ENCODE data around the gene MORN1. TPM values are rescaled to one million over a fixed set of nuclear protein-coding genes. Genes with fewer than 3 reads are reported as not detected.
A peak's percentile ranks its signal among the peaks of the same experiment; 100 is the strongest.

MORN1 gene
- polyA plus RNA-seq, 1 experiment = 3.7 TPM

DNA sequence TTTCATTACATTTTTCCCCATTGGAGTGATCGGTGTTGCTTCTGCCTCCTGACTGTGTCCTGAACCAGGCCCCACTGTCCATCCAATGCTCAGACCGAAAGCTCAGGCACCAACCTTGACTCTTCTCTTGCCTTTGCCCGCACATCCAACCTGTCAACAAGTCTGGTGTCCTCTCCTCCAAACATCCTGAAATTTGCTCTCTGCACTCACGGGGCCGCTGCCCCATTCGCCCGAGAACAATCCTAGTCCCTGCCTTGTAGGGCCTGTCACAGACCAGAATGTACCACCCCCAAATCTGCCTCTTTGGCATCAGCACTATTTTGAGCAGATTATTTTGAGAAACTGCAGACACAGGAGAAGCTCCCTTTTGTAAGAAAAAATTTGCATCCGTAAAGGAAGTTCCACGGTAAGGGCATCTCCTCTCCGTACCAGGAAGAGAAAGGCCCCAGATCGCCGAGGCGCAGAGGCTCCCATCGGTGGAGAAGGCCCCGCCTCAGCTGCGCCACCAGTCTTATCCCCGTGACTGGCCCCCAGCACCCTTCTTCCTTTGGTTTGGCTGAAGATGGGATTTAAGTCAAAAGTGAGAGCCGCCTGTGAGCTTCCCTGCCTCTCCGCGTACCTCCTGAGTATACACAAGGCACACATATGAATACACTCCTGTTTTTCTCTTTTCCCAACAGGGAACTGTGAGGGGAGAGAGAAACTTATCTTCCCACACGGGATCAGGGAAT, 7.1 kb downstream of the MORN1 start:
- ChIA-PET POLR2A (no interaction called here), CTCF (interaction anchor here (5.0 to 11.7 kb wide), 2 partner anchors 70 to 190 kb away, joined by 45 to 328 read pairs; partner anchors contain the start of gene FAAP20)
- TF ChIP-seq, protein P1, sequence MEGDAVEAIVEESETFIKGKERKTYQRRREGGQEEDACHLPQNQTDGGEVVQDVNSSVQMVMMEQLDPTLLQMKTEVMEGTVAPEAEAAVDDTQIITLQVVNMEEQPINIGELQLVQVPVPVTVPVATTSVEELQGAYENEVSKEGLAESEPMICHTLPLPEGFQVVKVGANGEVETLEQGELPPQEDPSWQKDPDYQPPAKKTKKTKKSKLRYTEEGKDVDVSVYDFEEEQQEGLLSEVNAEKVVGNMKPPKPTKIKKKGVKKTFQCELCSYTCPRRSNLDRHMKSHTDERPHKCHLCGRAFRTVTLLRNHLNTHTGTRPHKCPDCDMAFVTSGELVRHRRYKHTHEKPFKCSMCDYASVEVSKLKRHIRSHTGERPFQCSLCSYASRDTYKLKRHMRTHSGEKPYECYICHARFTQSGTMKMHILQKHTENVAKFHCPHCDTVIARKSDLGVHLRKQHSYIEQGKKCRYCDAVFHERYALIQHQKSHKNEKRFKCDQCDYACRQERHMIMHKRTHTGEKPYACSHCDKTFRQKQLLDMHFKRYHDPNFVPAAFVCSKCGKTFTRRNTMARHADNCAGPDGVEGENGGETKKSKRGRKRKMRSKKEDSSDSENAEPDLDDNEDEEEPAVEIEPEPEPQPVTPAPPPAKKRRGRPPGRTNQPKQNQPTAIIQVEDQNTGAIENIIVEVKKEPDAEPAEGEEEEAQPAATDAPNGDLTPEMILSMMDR (IDR thresholded peaks at IDR 0.05; ENCODE audit: insufficient read depth, low read depth, low read length) = no peak
- no peaks in the 10 kb centered on the region for H3K27me3 ChIP-seq (ENCODE audit: control insufficient read depth, insufficient read depth, low read length)
- H3K36me3 ChIP-seq (ENCODE audit: control insufficient read depth, insufficient read depth, low read length) = peaks cover 4% of the 10 kb centered on the region
- DNase-seq (ENCODE audit: low read depth) = no peak
- no peak overlapping the region for H3K4me3 ChIP-seq (ENCODE audit: low read depth, low read length)

DNA sequence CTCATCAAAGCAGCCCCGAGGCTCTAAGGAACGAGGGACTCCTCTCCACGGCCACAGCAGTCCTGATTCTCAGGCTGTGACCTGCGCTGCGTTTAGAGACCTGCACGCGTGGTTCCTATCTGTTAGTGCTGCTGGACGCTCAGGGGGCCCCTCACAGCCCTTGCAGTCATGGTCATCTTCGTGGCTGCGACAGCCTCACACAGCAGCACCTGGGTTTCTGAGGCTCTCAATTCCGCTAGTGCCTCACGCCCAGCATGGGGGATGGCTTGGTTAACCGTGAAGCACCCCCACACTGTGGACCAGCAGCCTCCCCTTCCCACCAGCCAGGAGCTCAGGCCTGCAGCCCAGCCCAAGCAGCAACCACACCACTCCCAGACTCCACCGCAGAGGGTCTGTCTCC, 7.8 kb downstream of the MORN1 start:
- DNase-seq (ENCODE audit: low read depth) = no peak
- Histone ChIP-seq H3K27me3 (ENCODE audit: control insufficient read depth, insufficient read depth, low read length) (no peaks in the 10 kb centered on the region), H3K36me3 (ENCODE audit: control insufficient read depth, insufficient read depth, low read length) (peaks cover 4% of the 10 kb centered on the region), H3K4me3 (ENCODE audit: low read depth, low read length) (no peak overlapping the region)
- CTCF ChIA-PET = interaction anchor here (2.5 to 11.7 kb wide), 4 partner anchors 70 to 189 kb away, joined by 28 to 328 read pairs (median 46); partner anchors contain the start of gene FAAP20
- TF ChIP-seq, protein P1 (IDR thresholded peaks at IDR 0.05; ENCODE audit: insufficient read depth, low read depth, low read length) = no peak
- POLR2A ChIA-PET = no interaction called here

DNA sequence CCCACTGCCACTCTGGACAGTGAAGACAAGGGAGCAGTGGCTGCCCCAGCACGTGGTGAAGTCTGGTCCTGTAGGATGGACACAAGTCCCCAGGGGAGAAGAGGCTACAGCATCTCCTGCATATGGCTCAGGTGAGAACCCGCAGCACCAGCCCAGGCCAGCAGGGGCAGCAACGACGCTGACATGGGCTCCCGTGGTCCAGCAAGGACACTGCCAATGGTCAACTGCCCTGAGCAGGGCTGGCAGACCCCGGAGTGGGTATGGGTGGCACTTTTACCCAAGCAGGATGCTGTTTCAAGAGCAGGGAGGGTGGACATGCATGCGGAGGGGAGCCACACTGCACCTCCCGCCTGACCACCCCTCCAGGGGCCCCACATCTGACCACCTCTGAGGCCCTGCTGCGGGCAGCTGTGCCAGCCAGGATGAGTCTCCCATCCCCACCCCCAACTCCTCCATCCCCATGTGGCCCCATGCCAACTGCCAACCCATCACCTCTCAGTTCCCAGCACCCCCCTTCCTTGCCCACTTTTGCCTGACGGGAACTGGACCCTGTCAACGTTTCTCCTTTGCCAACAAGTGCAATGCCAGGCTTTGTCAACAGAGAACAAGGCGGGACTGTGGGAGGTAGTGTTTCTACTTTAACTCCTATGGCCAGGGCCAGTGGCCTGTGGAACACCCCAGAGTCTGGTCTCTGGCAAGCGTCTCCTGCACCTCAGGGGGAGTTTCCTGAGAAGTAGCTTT, 8.6 kb downstream of the MORN1 start:
- DNase-seq (ENCODE audit: low read depth) = no peak
- ChIA-PET POLR2A (interaction anchor here (0.6 kb wide), 1 partner anchor 183 kb away, joined by 26 read pairs; no protein-coding TSS in a partner anchor), CTCF (interaction anchor here (0.7 to 11.7 kb wide), 20 partner anchors 8 to 243 kb away, joined by 3 to 328 read pairs (median 6); partner anchors contain the start of genes FAAP20, MORN1 and RER1)
- Histone ChIP-seq H3K36me3 (ENCODE audit: control insufficient read depth, insufficient read depth, low read length) (peaks cover 3% of the 10 kb centered on the region), H3K27me3 (ENCODE audit: control insufficient read depth, insufficient read depth, low read length) (no peaks in the 10 kb centered on the region), H3K4me3 (ENCODE audit: low read depth, low read length) (no peak overlapping the region)
- TF ChIP-seq, protein P1 (IDR thresholded peaks at IDR 0.05; ENCODE audit: insufficient read depth, low read depth, low read length) = peak; percentile 72

DNA sequence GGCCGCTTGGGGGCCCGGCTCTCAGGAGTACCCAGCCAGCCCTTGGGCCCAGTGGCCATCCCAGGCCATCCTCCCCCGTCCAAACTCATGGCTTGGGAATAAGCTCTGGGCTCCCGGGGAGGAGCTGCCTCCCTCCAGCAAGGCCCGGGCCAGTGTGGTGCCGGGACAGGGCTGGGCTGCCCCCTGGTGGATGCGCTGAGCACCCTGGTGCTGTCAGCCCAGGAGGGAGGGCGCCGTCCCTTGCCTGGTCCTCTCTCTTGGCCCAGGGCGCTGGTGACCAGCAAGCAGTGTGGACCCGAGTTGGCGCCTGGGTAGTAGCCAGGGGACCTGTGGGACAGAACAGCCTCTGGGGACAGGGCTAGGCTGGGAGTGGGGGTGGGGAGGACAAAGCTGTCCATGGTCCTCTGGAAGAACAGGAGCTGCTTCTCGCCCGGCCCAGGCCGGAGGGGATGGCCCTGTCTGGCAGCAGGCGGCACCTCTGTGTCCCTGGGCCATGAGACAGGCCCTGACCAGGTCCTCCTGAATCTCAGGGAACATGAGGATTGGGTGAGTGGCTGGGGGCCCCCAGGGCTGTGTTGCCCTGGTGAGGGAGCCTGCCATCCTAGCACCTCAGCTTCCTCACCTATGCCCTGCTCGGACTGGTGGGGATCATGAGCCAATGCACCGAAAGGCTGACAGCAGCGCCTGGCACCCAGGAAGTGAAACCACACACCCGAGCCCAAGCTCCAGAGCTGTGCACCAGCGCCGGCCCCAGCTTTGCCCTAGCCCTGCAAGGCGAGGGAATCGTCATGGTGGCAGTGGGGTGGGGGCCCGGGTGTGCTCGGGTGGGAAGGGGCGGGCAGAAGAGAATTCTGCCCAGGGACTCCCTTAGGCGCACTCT, 9.4 kb downstream of the MORN1 start:
- no peaks in the 10 kb centered on the region for H3K27me3 ChIP-seq (ENCODE audit: control insufficient read depth, insufficient read depth, low read length)
- no peak overlapping the region for H3K4me3 ChIP-seq (ENCODE audit: low read depth, low read length)
- H3K36me3 ChIP-seq (ENCODE audit: control insufficient read depth, insufficient read depth, low read length) = no peaks in the 10 kb centered on the region; the same call in 1 of the 2 replicates
- CTCF ChIA-PET = interaction anchor here (0.6 to 11.7 kb wide), 34 partner anchors 9 to 1161 kb away, joined by 3 to 328 read pairs (median 5); partner anchors contain the start of genes FAAP20, MORN1 and RER1
- DNase-seq (ENCODE audit: low read depth) = no peak
- TF ChIP-seq, protein P1 (IDR thresholded peaks at IDR 0.05; ENCODE audit: insufficient read depth, low read depth, low read length) = peak; percentile 93
- POLR2A ChIA-PET = interaction anchor here (0.6 to 1.0 kb wide), 2 partner anchors 148 to 183 kb away, joined by 3 to 26 read pairs; no protein-coding TSS in a partner anchor
